K562 (cell line): ENCODE data around the gene SNX18. TPM values are rescaled to one million over a fixed set of nuclear protein-coding genes. Genes with fewer than 3 reads are reported as not detected.
A peak's percentile ranks its signal among the peaks of the same experiment; 100 is the strongest.

ENCODE experiments used
- ATAC-seq: fragments of 200-7000 bp; cut with Tn5 transposase; 3 replicates; pipeline ENCODE4 v1.9.1; 2020; ENCODE audit warnings: moderate library complexity
- BruUV-seq: library from RNA; stranded (reverse); fragments of 400-500 nt; replicated peaks from 2 replicates; lab custom pipeline; 2021; lab: Mats Ljungman, UMichigan
- CTCF ChIA-PET: fragments of 300-600 bp; formaldehyde crosslinking; extraction: SDS; loops from one replicate; lab custom pipeline; 2021; ENCODE audit warnings: low intra/inter-chr PET ratio; lab: Yijun Ruan, JAX
- POLR2A ChIA-PET: fragments of 300-600, 350-650 bp; sonication (Branson Sonifier 250); formaldehyde crosslinking; extraction: SDS; loops from one replicate; lab custom pipeline; 2021; ENCODE audit warnings: antibody characterized with exemption, inconsistent platforms; lab: Yijun Ruan, JAX
- DNase-seq, 4 experiments: peaks; one replicate each; pipeline versions ENCODE4 v3.0.0 to v3.0.0-alpha.2; 2011 to 2018; ENCODE audit warnings: low spot score in 3 of 4, mixed read lengths in 3 of 4; ENCODE audit errors: extremely low read depth in 1 of 4
- FAIRE-seq: peaks from 2 replicates; lab custom pipeline; 2011; peaks lifted over from hg19 to GRCh38; lab: Jason Lieb, UNC
- H2AFZ ChIP-seq: 2 replicates; pipeline ENCODE4 v1.6.0; 2011; ENCODE audit warnings: low read depth, low read length, control low read depth, inconsistent platforms
- H3K27ac ChIP-seq: fragments of 200-600 bp; 3 replicates; pipeline ENCODE4 v1.8.0; 2011; ENCODE audit warnings: low read depth, mild to moderate bottlenecking, control low read depth, inconsistent platforms, low read length, moderate library complexity, mixed read lengths; ENCODE audit errors: extremely low read depth
- H3K27me3 ChIP-seq, 2 experiments: fragments of 300-600 bp in 1 of 2; 2 replicates in 1 of 2; 3 replicates in 1 of 2; pipeline versions ENCODE4 v1.6.0 to v1.8.0; 2011; ENCODE audit warnings: inconsistent platforms in 2 of 2, low read length in 2 of 2, mild to moderate bottlenecking in 1 of 2, mixed read lengths in 1 of 2, moderate library complexity in 1 of 2; ENCODE audit not compliant: control insufficient read depth in 2 of 2, insufficient read depth in 2 of 2
- H3K36me3 ChIP-seq: fragments of 300-600 bp; 3 replicates; pipeline ENCODE4 v1.8.0; 2011; ENCODE audit warnings: mild to moderate bottlenecking, low read length, inconsistent platforms; ENCODE audit not compliant: control insufficient read depth, insufficient read depth
- H3K4me1 ChIP-seq, 2 experiments: fragments of 200-600 bp in 1 of 2; replicated peaks in 1 of 2; 2 replicates in 1 of 2; 3 replicates in 1 of 2; pipeline versions ENCODE4 v1.5.1 to v1.8.0; 2011; ENCODE audit warnings: inconsistent platforms in 2 of 2, low read length in 2 of 2, mild to moderate bottlenecking in 1 of 2, mixed read lengths in 1 of 2, moderate library complexity in 1 of 2; ENCODE audit not compliant: control insufficient read depth in 2 of 2, insufficient read depth in 2 of 2
- H3K4me2 ChIP-seq: 2 replicates; pipeline ENCODE4 v1.6.1; 2011; ENCODE audit warnings: low read length, control low read depth, inconsistent platforms, mixed read lengths; ENCODE audit not compliant: insufficient read depth
- H3K4me3 ChIP-seq: fragments of 200-600 bp; sonication (generic), shearing (Covaris generic); 2 replicates; pipeline ENCODE4 v1.5.1; 2016; ENCODE audit warnings: control low read depth, inconsistent platforms
- H3K79me2 ChIP-seq: fragments of 200-600 bp; 3 replicates; pipeline ENCODE4 v1.8.0; 2011; ENCODE audit warnings: low read length, inconsistent platforms; ENCODE audit not compliant: control insufficient read depth, insufficient read depth
- H3K9ac ChIP-seq, 2 experiments: 2 replicates each; pipeline versions ENCODE4 v1.6.0 to v1.6.1; 2011; ENCODE audit warnings: low read depth in 2 of 2, low read length in 2 of 2, control low read depth in 1 of 2, inconsistent platforms in 1 of 2, mild to moderate bottlenecking in 1 of 2, mixed read lengths in 1 of 2; ENCODE audit not compliant: insufficient read depth in 1 of 2
- H3K9me1 ChIP-seq: one replicate; pipeline ENCODE4 v1.6.0; 2011; ENCODE audit warnings: inconsistent platforms, mild to moderate bottlenecking, low read length, moderate library complexity; ENCODE audit not compliant: control insufficient read depth, insufficient read depth
- H3K9me3 ChIP-seq: replicated peaks from 2 replicates; pipeline ENCODE4 v1.5.1; 2011; ENCODE audit warnings: low read depth, low read length, inconsistent platforms; ENCODE audit not compliant: control insufficient read depth, insufficient read depth
- H4K20me1 ChIP-seq: replicated peaks from 2 replicates; pipeline ENCODE4 v1.6.1; 2011; ENCODE audit warnings: low read length, inconsistent platforms, mixed read lengths; ENCODE audit not compliant: control insufficient read depth, insufficient read depth
- IRF2 ChIP-seq: sonication (generic); formaldehyde crosslinking; IDR thresholded peaks from 2 replicates; pipeline ENCODE4 v1.8.1; 2022; ENCODE audit warnings: mild to moderate bottlenecking, missing genetic modification reagents
- WGBS: fragments of 100-300 bp; shearing (Covaris generic); methylation state at CpG from one replicate; pipeline ENCODE4 v1.1.6; 2016; ENCODE audit warnings: low coverage, mixed read lengths; ENCODE audit not compliant: insufficient coverage; ENCODE audit errors: missing lambda C conversion rate; 5-methylcytosine and 5-hydroxymethylcytosine counted together
- in situ Hi-C: fragments of 300-500 bp; cut with MboI; formaldehyde crosslinking; loops from 4 replicates; pipeline ENCODE4 v1.15.0; 2018; ENCODE audit warnings: inconsistent platforms, mixed read lengths
- intact Hi-C: fragments of 100-400 bp; cut with micrococcal nuclease; formaldehyde crosslinking; loops from 2 replicates; pipeline ENCODE4 v1.14.2; 2022
- polyA plus RNA-seq, 8 experiments: library from polyadenylated mRNA; depleted of rRNA in 4 of 8; stranded (reverse) in 5 of 8; unstranded in 3 of 8; fragments of >200 nt; fragmentation: Nextera tagmentation in 2 of 8; fragmentation: Illumina TruSeq in 1 of 8; extraction: Ambion mirVana in 2 of 8; extraction: Trizol in 1 of 8; gene quantifications; 2 replicates each; pipeline versions ENCODE4 v1.2.1 to v1.2.3, GENCODE V29; 2011 to 2014; ENCODE audit warnings: inconsistent platforms in 1 of 8, missing spikeins in 1 of 8
- total RNA-seq, 7 experiments: library from RNA; depleted of rRNA in 6 of 7; stranded (reverse); fragments of >200 nt in 6 of 7; fragmentation: Illumina TruSeq in 2 of 7; extraction: Trizol in 2 of 7; gene quantifications; 2 replicates each; pipeline versions ENCODE4 v1.2.1 to v1.2.3, GENCODE V29; 2011 to 2021; ENCODE audit warnings: low replicate concordance in 1 of 7
- TF ChIP-seq, protein P1 (sequence below): sonication (generic); formaldehyde crosslinking; IDR thresholded peaks from 2 replicates; pipeline ENCODE4 v1.8.1; 2023; ENCODE audit warnings: mild to moderate bottlenecking, missing genetic modification reagents
- TF ChIP-seq, protein P2 (sequence below), 2 experiments: fragments of 150-350 bp in 1 of 2; IDR thresholded peaks; 2 replicates each; pipeline ENCODE4 v1.6.1; 2012 to 2016; ENCODE audit warnings: low read depth in 2 of 2, low read length in 2 of 2, mild to moderate bottlenecking in 1 of 2, moderate library complexity in 1 of 2

The SNX18 gene
- total and polyA plus RNA-seq, 9 of the 15 experiments (the other 6 are each of a cell fraction or from before 2014, with no cell fraction given) = 2.3 to 8.8 (median 6.0) TPM

DNA sequence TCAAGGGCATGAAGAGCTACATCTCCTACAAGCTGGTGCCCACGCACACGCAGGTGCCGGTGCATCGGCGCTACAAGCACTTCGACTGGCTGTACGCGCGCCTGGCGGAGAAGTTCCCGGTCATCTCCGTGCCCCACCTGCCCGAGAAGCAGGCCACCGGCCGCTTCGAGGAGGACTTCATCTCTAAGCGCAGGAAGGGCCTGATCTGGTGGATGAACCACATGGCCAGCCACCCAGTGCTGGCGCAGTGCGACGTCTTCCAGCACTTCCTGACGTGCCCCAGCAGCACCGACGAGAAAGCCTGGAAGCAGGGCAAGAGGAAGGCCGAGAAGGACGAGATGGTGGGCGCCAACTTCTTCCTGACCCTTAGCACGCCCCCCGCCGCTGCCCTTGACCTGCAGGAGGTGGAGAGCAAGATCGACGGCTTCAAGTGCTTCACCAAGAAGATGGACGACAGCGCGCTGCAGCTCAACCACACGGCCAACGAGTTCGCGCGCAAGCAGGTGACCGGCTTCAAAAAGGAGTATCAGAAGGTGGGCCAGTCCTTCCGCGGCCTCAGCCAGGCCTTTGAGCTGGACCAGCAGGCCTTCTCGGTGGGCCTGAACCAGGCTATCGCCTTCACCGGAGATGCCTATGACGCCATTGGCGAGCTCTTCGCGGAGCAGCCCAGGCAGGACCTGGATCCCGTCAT is 1.4 kb downstream of the SNX18 start:
- ATAC-seq (no peak), DNase-seq (no peak), FAIRE-seq (no peak)
- ChIA-PET CTCF (interaction anchor here (2.6 kb wide), 1 partner anchor 348 kb away, joined by 26 read pairs; no protein-coding TSS in a partner anchor), POLR2A (interaction anchor here (0.7 to 2.7 kb wide), 3 partner anchors 9 to 369 kb away, joined by 3 to 9 read pairs (median 4); no protein-coding TSS in a partner anchor)
- Histone ChIP-seq H2AFZ (no peak overlapping the region), H3K27me3 (no peaks in the 10 kb centered on the region), H3K9me1 (no peaks in the 10 kb centered on the region), H3K27ac (no peak overlapping the region), H3K4me2 (peak overlapping the region; percentile 73; the same call in 1 of the 2 replicates), H3K4me3 (no peak overlapping the region), H4K20me1 (peaks cover 7% of the 10 kb centered on the region), H3K36me3 (peaks cover 8% of the 10 kb centered on the region; the same call in 1 of the 3 replicates), H3K9ac (peak overlapping the region in 1 of 2 experiments; percentile 93; a peak in 1 of 4 replicates), H3K79me2 (peaks cover 32% of the 10 kb centered on the region), H3K9me3 (no peaks in the 10 kb centered on the region), H3K4me1 (peaks cover 8 to 21% of the 10 kb centered on the region in 2 experiments; a peak in 4 of 5 replicates)
- in situ Hi-C loops (loop anchor here (5.0 kb wide), 1 partner anchor 333 kb away; no protein-coding TSS in a partner anchor), intact Hi-C loops (loop anchor here (5.0 to 10.0 kb wide), 3 partner anchors 106 to 268 kb away; no protein-coding TSS in a partner anchor)
- BruUV-seq = no TSS peak
- TF ChIP-seq, protein P1, sequence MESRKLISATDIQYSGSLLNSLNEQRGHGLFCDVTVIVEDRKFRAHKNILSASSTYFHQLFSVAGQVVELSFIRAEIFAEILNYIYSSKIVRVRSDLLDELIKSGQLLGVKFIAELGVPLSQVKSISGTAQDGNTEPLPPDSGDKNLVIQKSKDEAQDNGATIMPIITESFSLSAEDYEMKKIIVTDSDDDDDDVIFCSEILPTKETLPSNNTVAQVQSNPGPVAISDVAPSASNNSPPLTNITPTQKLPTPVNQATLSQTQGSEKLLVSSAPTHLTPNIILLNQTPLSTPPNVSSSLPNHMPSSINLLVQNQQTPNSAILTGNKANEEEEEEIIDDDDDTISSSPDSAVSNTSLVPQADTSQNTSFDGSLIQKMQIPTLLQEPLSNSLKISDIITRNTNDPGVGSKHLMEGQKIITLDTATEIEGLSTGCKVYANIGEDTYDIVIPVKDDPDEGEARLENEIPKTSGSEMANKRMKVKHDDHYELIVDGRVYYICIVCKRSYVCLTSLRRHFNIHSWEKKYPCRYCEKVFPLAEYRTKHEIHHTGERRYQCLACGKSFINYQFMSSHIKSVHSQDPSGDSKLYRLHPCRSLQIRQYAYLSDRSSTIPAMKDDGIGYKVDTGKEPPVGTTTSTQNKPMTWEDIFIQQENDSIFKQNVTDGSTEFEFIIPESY (CRISPR knock-in tag) = peak; percentile 66
- TF ChIP-seq IRF2 = 0 out of 2 replicates have a peak, but pooled peaks have one; percentile 6
- TF ChIP-seq, protein P2, sequence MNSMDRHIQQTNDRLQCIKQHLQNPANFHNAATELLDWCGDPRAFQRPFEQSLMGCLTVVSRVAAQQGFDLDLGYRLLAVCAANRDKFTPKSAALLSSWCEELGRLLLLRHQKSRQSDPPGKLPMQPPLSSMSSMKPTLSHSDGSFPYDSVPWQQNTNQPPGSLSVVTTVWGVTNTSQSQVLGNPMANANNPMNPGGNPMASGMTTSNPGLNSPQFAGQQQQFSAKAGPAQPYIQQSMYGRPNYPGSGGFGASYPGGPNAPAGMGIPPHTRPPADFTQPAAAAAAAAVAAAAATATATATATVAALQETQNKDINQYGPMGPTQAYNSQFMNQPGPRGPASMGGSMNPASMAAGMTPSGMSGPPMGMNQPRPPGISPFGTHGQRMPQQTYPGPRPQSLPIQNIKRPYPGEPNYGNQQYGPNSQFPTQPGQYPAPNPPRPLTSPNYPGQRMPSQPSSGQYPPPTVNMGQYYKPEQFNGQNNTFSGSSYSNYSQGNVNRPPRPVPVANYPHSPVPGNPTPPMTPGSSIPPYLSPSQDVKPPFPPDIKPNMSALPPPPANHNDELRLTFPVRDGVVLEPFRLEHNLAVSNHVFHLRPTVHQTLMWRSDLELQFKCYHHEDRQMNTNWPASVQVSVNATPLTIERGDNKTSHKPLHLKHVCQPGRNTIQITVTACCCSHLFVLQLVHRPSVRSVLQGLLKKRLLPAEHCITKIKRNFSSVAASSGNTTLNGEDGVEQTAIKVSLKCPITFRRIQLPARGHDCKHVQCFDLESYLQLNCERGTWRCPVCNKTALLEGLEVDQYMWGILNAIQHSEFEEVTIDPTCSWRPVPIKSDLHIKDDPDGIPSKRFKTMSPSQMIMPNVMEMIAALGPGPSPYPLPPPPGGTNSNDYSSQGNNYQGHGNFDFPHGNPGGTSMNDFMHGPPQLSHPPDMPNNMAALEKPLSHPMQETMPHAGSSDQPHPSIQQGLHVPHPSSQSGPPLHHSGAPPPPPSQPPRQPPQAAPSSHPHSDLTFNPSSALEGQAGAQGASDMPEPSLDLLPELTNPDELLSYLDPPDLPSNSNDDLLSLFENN (IDR thresholded peaks at IDR 0.05; ENCODE audit: low read depth in 2 of 2, low read length in 2 of 2) = no peak
- 97% methylated on average over 43 of the region's 50 CpGs for WGBS
